ENCODE data around the gene CD14. TPM values are rescaled to one million over a fixed set of nuclear protein-coding genes. Genes with fewer than 3 reads are reported as not detected.

Gene CD14
- total RNA-seq: 10 to 100 TPM; 25.0 to 74.1 TPM

DNA sequence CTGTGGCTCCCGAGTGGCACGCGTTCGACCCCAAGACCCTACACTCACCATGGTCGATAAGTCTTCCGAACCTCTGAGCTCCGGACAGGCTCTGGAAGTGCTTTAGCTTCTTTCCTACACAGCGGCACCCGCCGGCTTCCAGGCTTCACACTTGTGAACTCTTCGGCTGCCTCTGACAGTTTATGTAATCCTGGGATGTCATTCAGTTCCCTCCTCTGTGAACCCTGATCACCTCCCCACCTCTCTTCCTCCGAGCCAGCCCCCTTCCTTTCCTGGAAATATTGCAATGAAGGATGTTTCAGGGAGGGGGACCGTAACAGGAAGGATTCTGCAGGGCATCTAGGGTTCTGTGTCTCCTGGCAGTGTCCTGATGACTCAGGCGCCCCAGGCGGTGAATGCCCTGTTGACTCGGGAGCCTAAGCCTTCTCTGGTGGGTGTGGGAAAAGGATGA is at the start of gene CD14:
CD14 (minus strand) TSS at position 155 of the 451 bp plus-strand sequence; CDS start at position 51, 104 bp downstream.
- TF ChIP-seq, protein P1, sequence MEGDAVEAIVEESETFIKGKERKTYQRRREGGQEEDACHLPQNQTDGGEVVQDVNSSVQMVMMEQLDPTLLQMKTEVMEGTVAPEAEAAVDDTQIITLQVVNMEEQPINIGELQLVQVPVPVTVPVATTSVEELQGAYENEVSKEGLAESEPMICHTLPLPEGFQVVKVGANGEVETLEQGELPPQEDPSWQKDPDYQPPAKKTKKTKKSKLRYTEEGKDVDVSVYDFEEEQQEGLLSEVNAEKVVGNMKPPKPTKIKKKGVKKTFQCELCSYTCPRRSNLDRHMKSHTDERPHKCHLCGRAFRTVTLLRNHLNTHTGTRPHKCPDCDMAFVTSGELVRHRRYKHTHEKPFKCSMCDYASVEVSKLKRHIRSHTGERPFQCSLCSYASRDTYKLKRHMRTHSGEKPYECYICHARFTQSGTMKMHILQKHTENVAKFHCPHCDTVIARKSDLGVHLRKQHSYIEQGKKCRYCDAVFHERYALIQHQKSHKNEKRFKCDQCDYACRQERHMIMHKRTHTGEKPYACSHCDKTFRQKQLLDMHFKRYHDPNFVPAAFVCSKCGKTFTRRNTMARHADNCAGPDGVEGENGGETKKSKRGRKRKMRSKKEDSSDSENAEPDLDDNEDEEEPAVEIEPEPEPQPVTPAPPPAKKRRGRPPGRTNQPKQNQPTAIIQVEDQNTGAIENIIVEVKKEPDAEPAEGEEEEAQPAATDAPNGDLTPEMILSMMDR (IDR thresholded peaks at IDR 0.05): no peak
- H3K4me1 ChIP-seq: peaks cover 0 to 18% of the 10 kb centered on the region in 2 donors

DNA sequence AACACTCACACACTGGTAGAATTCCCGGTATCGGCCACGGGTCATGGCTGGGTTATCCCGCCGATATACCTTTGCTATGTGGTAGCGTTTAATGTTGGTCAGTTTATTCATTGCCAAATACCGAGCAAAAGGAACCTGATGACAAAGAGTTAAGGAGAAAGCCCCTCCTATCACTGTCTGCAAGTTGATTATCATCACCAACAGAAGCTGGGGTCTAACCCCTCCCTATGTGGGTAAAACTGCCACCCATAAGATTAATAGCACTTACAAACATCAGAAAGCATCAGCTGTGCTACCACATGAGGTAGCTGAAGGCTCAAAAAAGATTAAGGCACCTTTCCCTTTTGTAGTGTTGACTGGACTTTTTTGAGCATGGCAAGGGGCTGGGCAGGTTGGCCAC is 46.0 kb upstream of the CD14 start:
- Histone ChIP-seq H3K27ac (no peak overlapping the region), H3K27me3 (no peaks in the 10 kb centered on the region), H3K4me3 (no peak overlapping the region), H3K36me3 (peaks cover 71% of the 10 kb centered on the region), H3K4me1 (no peaks in the 10 kb centered on the region), H3K9me3 (no peaks in the 10 kb centered on the region)
- DNase-seq (ENCODE audit: low spot score): no peak
- TF ChIP-seq, protein P1 (IDR thresholded peaks at IDR 0.05): no peak

More for the DNA sequence above, at the start of gene CD14:
- H3K27ac ChIP-seq: peak within 1 kb of the TSS; percentile 57 to 72
- H3K27me3 ChIP-seq: no peaks in the 10 kb centered on the region
- DNase-seq (ENCODE audit: low spot score): peak; percentile 77
- no peaks in the 10 kb centered on the region for H3K36me3 ChIP-seq
- H3K9me3 ChIP-seq: no peaks in the 10 kb centered on the region
- H3K4me3 ChIP-seq: peak within 1 kb of the TSS; percentile 40 to 60

DNA sequence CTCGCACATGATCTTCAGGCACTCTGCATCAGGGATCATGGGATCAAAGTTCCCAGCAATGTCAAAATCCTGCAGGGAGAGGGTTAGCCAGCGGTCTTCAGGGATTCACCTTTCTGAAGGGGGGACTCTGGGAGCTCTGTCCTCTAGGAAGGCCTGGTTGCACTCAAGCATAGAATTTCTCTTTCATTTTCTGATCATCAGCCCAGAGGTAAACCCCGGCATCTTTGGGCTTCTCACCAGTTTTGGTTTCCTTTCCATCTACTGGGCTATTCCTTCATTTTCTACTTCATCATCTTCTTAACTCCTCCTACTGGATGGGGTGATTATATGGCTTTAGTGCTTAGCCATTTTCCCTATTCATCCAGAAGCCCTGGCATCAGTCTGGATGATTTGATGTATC is 45.0 kb upstream of the CD14 start:
- Histone ChIP-seq H3K36me3 (peaks cover 81% of the 10 kb centered on the region), H3K27ac (no peak overlapping the region), H3K4me1 (no peaks in the 10 kb centered on the region), H3K27me3 (no peaks in the 10 kb centered on the region), H3K9me3 (no peaks in the 10 kb centered on the region), H3K4me3 (no peak overlapping the region)
- TF ChIP-seq, protein P1 (IDR thresholded peaks at IDR 0.05): no peak
- DNase-seq (ENCODE audit: low spot score): no peak

DNA sequence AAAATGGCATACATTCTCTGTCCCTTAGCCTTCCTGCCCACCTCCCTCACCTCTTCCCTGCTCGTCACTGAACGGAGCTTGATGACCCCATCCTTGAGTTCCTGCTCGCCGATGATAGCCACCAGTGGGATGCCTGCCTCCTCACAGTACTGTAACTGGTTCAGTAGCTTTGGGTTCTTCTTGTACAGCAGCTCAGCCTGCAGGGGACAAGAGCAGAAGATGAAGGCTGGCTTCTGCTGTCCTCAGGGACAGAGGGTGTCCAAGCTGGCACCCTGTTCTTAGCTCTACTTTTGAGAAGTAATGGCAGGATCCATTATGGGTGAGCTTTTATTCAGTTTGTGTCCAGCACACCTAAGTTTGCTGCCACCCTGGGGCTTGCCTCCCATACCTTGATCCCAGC is 41.7 kb upstream of the CD14 start:
- Histone ChIP-seq H3K4me1 (no peaks in the 10 kb centered on the region), H3K27me3 (no peaks in the 10 kb centered on the region), H3K27ac (no peak overlapping the region), H3K9me3 (no peaks in the 10 kb centered on the region), H3K4me3 (no peak overlapping the region), H3K36me3 (peaks cover 79% of the 10 kb centered on the region)
- TF ChIP-seq, protein P1 (IDR thresholded peaks at IDR 0.05): no peak
- no peak for DNase-seq (ENCODE audit: low spot score)

DNA sequence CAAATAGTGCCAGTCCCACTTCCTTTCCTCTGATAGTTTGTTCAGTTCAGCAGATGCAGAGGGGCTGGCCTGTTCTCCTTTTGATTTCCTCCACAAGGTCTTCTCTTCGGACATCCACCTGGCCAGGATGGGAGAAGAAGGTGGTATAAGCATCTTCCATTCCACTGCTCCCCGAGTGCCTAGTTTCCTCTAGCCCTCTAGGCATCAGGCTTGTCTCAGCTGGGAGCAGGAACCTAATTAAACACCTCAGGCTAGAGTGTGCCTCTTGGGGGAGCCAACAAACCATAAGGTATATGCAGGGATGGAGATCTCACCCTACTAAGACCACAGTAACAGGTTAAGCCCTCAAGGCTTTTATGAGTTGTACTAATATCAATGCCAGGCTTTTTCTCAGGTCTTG is 41.2 kb upstream of the CD14 start:
- DNase-seq (ENCODE audit: low spot score): no peak
- Histone ChIP-seq H3K4me1 (no peaks in the 10 kb centered on the region), H3K27me3 (no peaks in the 10 kb centered on the region), H3K36me3 (peaks cover 79% of the 10 kb centered on the region), H3K9me3 (no peaks in the 10 kb centered on the region), H3K27ac (no peak overlapping the region), H3K4me3 (no peak overlapping the region)
- TF ChIP-seq, protein P1 (IDR thresholded peaks at IDR 0.05): no peak

All from right atrium auricular region (tissue), 2 donors.